ENCODE data around the gene LANCL2.

The LANCL2 gene

DNA sequence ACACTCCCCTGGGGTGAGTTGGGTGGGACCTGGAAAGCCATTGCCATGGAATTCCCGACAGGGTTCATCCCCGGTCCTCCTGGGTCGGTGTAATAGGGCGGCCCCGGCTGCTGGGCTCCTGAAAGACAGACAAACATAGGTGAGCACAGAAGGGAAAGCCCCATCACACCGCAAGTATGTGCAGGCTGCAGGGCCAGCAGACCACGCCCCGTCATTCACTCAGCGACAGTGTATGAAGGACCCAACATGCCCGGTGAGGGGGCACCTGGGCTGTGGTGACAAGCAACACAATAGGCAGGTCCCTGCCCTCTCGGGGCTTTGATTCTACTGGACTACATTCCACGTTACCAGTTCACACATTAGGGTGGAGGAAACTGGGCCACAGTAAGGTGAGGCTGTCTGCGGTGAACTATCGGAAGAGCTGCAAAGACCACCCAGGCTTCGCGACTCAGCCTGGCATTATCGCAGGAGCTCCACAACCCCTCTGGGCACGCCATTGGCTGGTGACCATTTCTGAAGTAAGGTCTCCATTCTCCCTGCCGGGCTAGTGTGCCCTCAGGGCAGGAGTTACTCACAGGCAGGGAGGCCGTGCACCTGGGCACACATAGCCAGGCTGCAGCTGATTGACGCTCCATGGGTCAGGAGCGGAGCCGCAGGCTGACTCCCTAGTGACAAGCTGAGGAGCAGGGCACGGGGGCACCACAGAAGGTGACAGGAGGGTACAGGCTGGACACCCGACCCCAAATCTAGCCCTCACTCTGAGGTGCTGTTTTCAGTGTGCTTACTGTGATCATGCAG lies 108.0 kb downstream of the LANCL2 start:
- no peak for DNase-seq

DNA sequence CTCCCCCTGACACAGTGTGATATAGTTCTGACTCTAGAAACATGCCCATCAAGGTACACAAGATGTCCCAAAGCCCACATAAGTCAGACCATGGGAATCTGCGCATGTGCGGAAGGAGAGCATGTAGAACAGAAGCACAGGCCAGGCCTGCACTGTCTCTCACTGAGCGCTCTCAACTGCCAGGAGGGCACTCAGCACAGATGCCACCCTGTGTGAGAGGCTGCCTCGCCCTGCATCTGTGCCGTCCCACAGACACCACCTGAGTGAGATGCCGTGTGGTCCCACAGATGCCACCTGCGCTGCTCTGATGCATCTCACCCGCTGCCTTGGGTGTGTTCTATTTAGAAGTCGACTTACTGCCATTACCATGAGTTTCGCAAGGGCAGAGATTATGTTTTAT lies 108.8 kb downstream of the LANCL2 start:
- no peak for DNase-seq

DNA sequence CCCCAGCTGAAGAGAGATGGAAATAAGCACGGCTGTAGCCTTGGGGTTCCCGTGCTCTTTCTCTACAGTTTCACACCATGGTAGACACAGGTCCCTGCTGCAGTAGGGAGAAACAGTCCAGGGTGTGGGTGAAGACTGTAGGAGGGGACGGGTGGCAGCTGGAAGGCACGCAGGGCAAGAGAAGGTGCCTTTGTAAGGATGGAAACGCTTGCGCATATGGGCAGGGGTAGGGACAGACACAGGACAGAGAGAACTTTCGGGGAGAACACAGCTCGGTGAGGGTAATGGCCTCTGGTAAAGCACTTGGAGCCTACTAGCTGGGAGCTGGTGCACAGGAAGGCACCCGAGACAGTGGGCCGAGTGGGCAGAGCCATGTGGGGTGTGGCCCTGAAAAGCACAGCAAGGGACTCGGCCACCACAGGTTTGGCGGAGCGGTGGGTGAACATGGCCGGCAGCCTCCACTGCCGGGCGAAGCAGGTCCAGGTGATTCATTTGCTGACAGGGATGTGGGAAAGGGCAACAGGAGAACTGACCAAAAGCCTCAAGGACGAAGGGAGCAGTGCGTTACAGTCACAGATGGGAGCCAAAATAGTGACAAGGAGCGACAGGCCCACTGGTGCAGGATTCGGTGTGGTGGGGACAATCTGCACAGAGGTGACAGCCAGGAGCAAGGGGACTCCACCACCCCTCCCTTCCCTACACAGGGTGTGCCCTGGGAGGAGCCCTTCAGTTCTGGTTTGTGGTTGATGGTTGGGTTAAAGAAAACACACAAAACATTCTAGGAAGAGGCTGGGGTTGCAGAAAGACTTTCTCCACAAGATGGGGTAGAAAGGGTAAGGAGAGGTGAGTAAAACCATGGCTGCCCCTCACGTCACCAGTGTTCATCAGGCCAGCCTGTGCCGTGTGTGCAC lies 110.1 kb downstream of the LANCL2 start:
- DNase-seq = no peak

DNA sequence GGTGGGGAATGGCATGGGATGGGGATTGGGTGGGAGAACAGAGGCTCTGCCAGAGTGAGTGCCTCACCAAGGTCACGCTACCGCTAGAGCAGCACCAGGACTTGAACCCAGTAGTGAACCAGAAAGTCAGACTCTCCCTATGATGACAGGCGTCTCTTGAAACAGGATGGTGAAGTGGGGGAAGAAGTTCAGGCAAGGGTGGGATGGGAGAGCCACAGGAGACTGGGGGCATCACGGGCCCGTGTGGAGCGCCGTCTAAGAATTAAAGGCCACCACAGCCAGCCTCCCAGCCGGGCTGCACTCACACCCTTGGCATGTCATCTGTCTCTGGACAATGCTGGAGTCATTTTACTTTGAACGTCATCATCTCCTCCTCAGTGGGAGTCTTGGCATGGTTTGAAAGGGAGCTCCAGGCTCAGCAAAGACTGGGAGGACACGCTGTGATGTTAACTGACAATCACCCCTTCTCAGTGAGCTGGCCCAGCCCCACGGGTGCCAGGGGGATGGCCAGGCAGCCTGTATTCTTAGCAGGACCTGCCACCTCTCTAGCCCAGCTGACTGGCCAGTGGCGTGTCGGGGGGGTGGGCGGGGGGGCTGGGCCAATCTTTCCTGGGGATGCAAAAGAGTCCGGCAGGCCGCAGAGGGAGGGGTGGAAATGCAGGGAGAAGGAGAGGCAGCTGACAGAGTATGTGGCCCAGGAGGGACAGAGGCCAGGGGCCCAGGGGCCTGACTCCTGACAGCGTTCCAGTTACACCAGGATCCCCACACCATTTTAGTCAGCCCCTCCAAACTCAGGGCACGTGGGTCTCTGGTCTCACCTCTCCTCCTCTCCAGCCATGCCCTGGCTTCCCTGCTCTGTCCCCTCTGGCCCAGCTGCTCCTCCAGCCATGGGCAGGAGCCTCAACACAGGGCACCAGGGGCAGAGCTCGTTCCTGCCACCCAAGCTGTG lies 111.0 kb downstream of the LANCL2 start:
- no peak for DNase-seq

DNA sequence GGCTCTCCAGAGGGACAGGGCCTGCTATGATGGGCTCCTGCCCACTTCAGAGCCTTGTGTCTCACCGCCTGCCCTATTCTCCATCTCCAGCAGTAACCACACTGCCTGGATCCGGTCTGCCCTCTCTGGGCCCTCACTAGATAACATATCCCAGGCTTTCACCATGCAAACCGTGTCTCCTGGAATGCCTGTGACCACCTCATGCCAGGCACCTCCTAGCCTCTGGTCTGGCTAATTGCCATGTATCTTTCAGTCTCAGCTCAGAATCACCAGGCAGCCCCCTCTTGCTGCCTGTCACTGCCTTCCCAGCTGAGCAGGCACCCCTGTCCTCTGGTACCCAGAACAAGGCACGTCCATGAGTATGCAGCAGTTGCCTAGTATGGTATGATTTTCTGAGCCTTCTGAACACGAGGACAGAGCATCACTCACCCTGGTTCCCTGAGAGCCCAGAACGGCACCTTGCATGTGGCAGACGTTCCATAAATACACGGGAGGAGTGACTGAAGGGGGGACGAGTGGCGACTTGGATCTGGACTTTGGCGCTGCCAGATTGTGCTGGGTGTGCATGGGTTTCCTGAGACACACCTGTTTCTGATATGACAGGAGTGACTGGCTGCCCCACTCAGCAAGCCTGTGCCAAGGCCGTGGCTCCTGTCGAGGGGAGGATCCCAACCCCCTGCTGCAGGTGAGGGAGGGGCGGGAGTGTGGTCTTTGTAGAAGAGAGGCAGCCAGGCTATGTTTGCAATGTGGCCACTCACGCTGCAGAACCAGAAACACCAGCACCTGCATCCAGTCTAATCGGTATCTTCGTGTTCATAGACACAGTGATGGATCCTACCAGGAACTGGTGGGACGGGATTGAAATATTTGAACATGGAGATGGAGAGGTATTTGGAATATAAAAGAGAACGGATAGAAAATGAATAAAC lies 112.0 kb downstream of the LANCL2 start:
- no peak for DNase-seq

DNA sequence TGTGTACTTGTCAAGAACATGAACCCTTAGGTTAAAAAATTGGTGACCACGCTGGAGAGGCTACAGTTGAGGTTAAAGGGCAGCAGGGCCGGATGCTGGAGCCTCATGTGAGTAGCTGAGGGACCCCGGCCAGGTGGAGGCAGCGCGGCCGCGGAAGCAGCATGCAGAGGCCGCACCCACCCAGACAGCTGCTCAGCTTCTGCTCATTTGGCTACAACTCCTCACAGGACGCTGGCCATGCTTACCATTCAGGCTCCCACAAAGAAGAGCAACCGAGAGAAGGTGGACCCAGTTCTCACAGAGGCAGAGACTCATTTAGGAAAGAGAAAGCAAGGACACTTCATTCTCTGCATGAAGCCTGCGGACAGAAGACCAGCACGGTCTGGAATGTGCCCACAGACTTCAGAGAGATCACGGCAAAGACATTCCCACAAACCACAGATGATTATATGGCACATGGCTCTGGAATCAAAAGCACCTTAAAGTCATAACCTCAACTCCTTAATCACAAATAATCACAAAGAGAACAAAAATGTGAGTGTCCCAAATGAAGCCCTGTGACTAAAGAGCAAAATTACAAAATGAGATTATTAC lies 112.7 kb downstream of the LANCL2 start:
- DNase-seq = no peak

DNA sequence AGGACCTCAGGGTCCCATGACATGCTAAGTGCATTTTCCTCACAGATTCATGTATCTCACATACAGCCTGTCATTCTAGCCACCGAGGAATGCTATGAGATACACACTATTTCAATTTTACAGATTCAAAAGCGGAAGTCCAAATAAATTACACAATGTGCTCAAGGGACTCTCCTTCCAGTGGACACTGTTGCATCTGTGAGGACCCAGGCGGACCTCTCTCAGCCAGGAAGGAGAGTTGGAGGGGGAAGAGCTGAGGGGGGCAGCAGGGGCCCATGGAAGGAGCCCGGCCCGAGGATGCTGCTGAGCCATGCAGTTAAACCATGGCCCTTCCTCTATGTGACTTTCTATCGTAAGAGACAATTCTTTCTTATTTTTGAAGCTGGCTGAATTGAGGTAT lies 113.6 kb downstream of the LANCL2 start:
- DNase-seq = no peak

DNA sequence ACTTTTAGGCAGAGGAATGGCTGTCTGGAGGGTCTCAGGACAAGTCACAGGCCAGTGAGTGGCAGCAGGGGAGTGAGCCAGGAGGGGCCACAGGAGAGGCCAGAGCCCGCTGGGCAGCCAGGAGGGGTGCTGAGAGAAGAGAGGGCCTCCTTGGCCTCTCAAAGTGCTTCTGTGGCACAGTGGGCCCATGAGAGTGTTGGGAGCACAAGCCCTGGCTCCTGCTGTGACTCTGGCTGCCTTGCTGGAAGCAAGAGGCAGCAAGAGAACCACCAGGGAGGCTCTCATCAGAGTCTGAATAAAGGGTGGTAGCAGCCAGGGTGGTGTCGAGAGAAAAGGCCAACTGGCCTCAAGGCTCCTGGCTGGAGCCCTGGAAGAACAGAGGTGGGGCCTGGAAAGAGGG lies 116.0 kb downstream of the LANCL2 start:
- DNase-seq = no peak

DNA sequence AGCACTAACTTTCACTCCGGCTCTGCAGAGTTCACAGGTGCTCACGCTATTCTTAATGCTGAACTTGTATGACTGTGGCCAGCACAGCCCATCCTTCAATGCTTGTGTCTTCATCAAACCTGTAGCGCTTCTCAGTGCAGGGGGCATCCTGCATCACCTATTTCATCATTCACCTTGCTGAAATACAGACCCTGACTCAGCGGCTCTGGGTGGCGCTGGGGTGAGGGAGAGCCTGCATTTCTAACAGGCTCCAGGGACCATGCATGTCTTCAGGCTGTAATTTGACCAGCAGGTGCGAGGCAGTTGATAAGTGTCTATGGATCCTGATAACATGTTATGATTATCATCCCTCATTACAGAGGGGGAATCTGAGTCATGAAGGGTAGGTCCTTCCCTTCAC lies 117.9 kb downstream of the LANCL2 start:
- no peak for DNase-seq
